A549 (cell line): Measurements from ENCODE around the gene TBX18. TPM values are rescaled to one million over a fixed set of nuclear protein-coding genes. Genes with fewer than 3 reads are reported as not detected.

Source experiments
- ATAC-seq, 2 experiments: fragments of 200-7000 bp in 1 of 2; fragments of >200 bp in 1 of 2; cut with Nextera tagmentation in 1 of 2; cut with Tn5 transposase in 1 of 2; 3 replicates each; pipeline versions ENCODE4 v1.8.0 to v1.9.1; 2018 to 2020; ENCODE audit warnings: mild to moderate bottlenecking in 1 of 2, moderate library complexity in 1 of 2
- CTCF ChIA-PET: fragments of 300-600 bp; sonication (Branson Sonifier 250); formaldehyde crosslinking; extraction: SDS; loops from one replicate; lab custom pipeline; 2021; ENCODE audit warnings: antibody characterized with exemption, inconsistent platforms; lab: Yijun Ruan, JAX
- POLR2A ChIA-PET: fragments of 350-600 bp; formaldehyde crosslinking; extraction: SDS; loops from one replicate; lab custom pipeline; 2021; ENCODE audit warnings: antibody characterized with exemption, inconsistent platforms; lab: Yijun Ruan, JAX
- DNase-seq, 2 experiments: peaks; one replicate each; pipeline versions ENCODE4 v3.0.0 to v3.0.0-alpha.2; 2011 to 2016; ENCODE audit warnings: low read depth in 1 of 2, low spot score in 1 of 2
- FAIRE-seq: peaks from 2 replicates; lab custom pipeline; 2011; peaks lifted over from hg19 to GRCh38; lab: Jason Lieb, UNC
- H3K27ac ChIP-seq, 2 experiments: fragments of >200 bp; sonication (Bioruptor Twin); formaldehyde crosslinking; 3 replicates each; pipeline ENCODE4 v1.5.1; 2016 to 2017
- H3K4me1 ChIP-seq: fragments of >200 bp; sonication (Bioruptor Twin); formaldehyde crosslinking; 3 replicates; pipeline ENCODE4 v1.6.1; 2016
- H3K4me2 ChIP-seq: fragments of >200 bp; sonication (Bioruptor Twin); formaldehyde crosslinking; 3 replicates; pipeline ENCODE4 v1.6.1; 2016
- H3K4me3 ChIP-seq: fragments of >200 bp; sonication (Bioruptor Twin); formaldehyde crosslinking; 3 replicates; pipeline ENCODE4 v1.5.1; 2016
- H3K9me3 ChIP-seq: fragments of >200 bp; sonication (Bioruptor Twin); formaldehyde crosslinking; 3 replicates; pipeline ENCODE4 v1.6.1; 2016
- BCL3 ChIP-seq: fragments of >200 bp; sonication (Bioruptor Twin); formaldehyde crosslinking; IDR thresholded peaks from 3 replicates; pipeline ENCODE4 v1.6.1; 2016
- CBX8 ChIP-seq: fragments of 200-600 bp; sonication (generic); IDR thresholded peaks from 2 replicates; pipeline ENCODE4 v1.6.1; 2016
- CHD4 ChIP-seq: fragments of 200-600 bp; sonication (generic); IDR thresholded peaks from 2 replicates; pipeline ENCODE4 v1.6.1; 2016; ENCODE audit warnings: antibody characterized with exemption, mild to moderate bottlenecking, borderline replicate concordance
- CTCF ChIP-seq: fragments of >200 bp; sonication (Bioruptor Twin); formaldehyde crosslinking; IDR thresholded peaks from 3 replicates; pipeline ENCODE4 v1.5.1; 2016
- ESRRA ChIP-seq: fragments of 150-350 bp; IDR thresholded peaks from 2 replicates; pipeline ENCODE4 v1.6.1; 2014; ENCODE audit warnings: mild to moderate bottlenecking, low read length, borderline replicate concordance
- HMGXB4 ChIP-seq: fragments of 250-450 bp; sonication (Bioruptor Pico); IDR thresholded peaks from 2 replicates; pipeline ENCODE4 v1.5.0; 2021; ENCODE audit warnings: mild to moderate bottlenecking, moderate library complexity, borderline replicate concordance
- HOXB13 ChIP-seq: fragments of 250-450 bp; sonication (Bioruptor Pico); IDR thresholded peaks from 2 replicates; pipeline ENCODE4 v1.5.0; 2020; ENCODE audit warnings: low read depth, mild to moderate bottlenecking, moderate library complexity
- KDM1A ChIP-seq: fragments of 200-600 bp; sonication (generic); IDR thresholded peaks from 2 replicates; pipeline ENCODE4 v1.6.1; 2016; ENCODE audit warnings: low read depth, mild to moderate bottlenecking
- MAFK ChIP-seq: fragments of 450-650 bp; IDR thresholded peaks from 2 replicates; pipeline ENCODE4 v1.6.1; 2014; ENCODE audit not compliant: partially characterized antibody
- PHF8 ChIP-seq: fragments of 200-600 bp; sonication (generic); IDR thresholded peaks from 2 replicates; pipeline ENCODE4 v1.6.1; 2016; ENCODE audit warnings: low read depth, mild to moderate bottlenecking, antibody characterized with exemption, moderate library complexity, borderline replicate concordance
- POLR2A ChIP-seq: IDR thresholded peaks from 2 replicates; pipeline ENCODE4 v1.6.1; 2012; ENCODE audit warnings: mild to moderate bottlenecking, low read length
- REST ChIP-seq: fragments of 200-600 bp; sonication (generic); IDR thresholded peaks from 2 replicates; pipeline ENCODE4 v1.6.1; 2016; ENCODE audit warnings: antibody characterized with exemption, mild to moderate bottlenecking, moderate library complexity
- SMC3 ChIP-seq: fragments of >200 bp; sonication (Bioruptor Twin); formaldehyde crosslinking; IDR thresholded peaks from 3 replicates; pipeline ENCODE4 v1.6.1; 2018; ENCODE audit warnings: inconsistent platforms
- SREBF2 ChIP-seq: fragments of 450-650 bp; IDR thresholded peaks from 2 replicates; pipeline ENCODE4 v1.6.1; 2014; ENCODE audit warnings: mild to moderate bottlenecking, moderate library complexity
- ZSCAN20 ChIP-seq: fragments of 250-450 bp; sonication (Bioruptor Pico); IDR thresholded peaks from 2 replicates; pipeline ENCODE4 v1.8.0; 2022; ENCODE audit warnings: mild to moderate bottlenecking, moderate library complexity
- WGBS: methylation state at CpG from one replicate; pipeline ENCODE4 v1.1.6; 2017; ENCODE audit errors: missing lambda C conversion rate; 5-methylcytosine and 5-hydroxymethylcytosine counted together
- polyA plus RNA-seq, 4 experiments: library from polyadenylated mRNA; depleted of rRNA in 3 of 4; stranded (reverse); fragments of >200 nt; fragmentation: RNase III in 1 of 4; extraction: RNeasy Plus Mini Kit Qiagen cat#74134 plus additional on column Dnase treatment in 1 of 4; gene quantifications; 2 replicates in 3 of 4; 3 replicates in 1 of 4; pipeline ENCODE4 v1.2.3, GENCODE V29; 2011 to 2017

The TBX18 gene
- polyA plus RNA-seq, 2 of the 4 experiments (the other 2 are of a cell fraction) = 20.8 to 67.4 TPM

- TF ChIP-seq HMGXB4 = no peak
- no peak for TF ChIP-seq ESRRA
These were observed 25.2 kb downstream of the TBX18 start (continued) for GRCh38 chr6:84738996-84739865.

GRCh38 chr6:84733889-84734288 lies 30.5 kb downstream of the TBX18 start:
- CTCF ChIA-PET = no interaction called here
- TF ChIP-seq SREBF2 (no peak), CHD4 (no peak), ZSCAN20 (CRISPR knock-in tag) (no peak), SMC3 (no peak), REST (no peak), CBX8 (no peak), CTCF (no peak), ESRRA (no peak), BCL3 (no peak), KDM1A (no peak), MAFK (no peak), HOXB13 (CRISPR knock-in tag) (no peak)
- POLR2A ChIA-PET = no interaction called here
- WGBS = 97% methylated on average over 2 of the region's 2 CpGs
- FAIRE-seq = no peak
- no peaks in the 10 kb centered on the region for H3K9me3 ChIP-seq
- 0 out of 3 replicates have a peak, but pooled peaks cover 3% of the 10 kb centered on the region for H3K4me1 ChIP-seq
- ATAC-seq = no peak
- H3K4me2 ChIP-seq = no peak overlapping the region
- no peak overlapping the region for H3K4me3 ChIP-seq
- no peak for DNase-seq
- H3K27ac ChIP-seq = no peak overlapping the region

- H3K4me2 ChIP-seq = no peak overlapping the region
- no peak overlapping the region for H3K4me3 ChIP-seq
- no peak for ATAC-seq
- no peak for TF ChIP-seq POLR2A
- no peak for TF ChIP-seq PHF8
- POLR2A ChIA-PET = no interaction called here
- FAIRE-seq = no peak
- CTCF ChIA-PET = interaction anchor here (1.1 kb wide), 1 partner anchor 14 kb away, joined by 3 read pairs; no protein-coding TSS in a partner anchor
- H3K9me3 ChIP-seq = no peaks in the 10 kb centered on the region
- H3K27ac ChIP-seq = no peak overlapping the region
- no peak for DNase-seq
- H3K4me1 ChIP-seq = 0 out of 3 replicates have a peak, but pooled peaks cover 3% of the 10 kb centered on the region
These were observed 32.5 kb downstream of the TBX18 start for GRCh38 chr6:84731901-84732300.
